ENCODE results near the gene INPP5A.
A peak's percentile ranks its signal among the peaks of the same experiment; 100 is the strongest.
"Not testable (repeated sequence)": the region's sequence is repeated elsewhere in the genome, so short reads cannot be mapped to it uniquely, and the experiment has no call there.

Gene INPP5A

GRCh38 chr10:132793213-132793612 is 255.6 kb downstream of the INPP5A start:
- no peak for DNase-seq

GRCh38 chr10:132793871-132794849 is 256.6 kb downstream of the INPP5A start:
- peak; percentile 9 to 53 (median 19) for DNase-seq

GRCh38 chr10:132796846-132797245 is 259.3 kb downstream of the INPP5A start:
- DNase-seq = peak in 1 of 3 experiments; percentile 28

GRCh38 chr10:132797986-132798385 is 260.4 kb downstream of the INPP5A start:
- not testable (repeated sequence) for DNase-seq

- no peak for DNase-seq
Observed at GRCh38 chr10:132798403-132798802, 260.8 kb downstream of the INPP5A start.

GRCh38 chr10:132798876-132799275 is 261.3 kb downstream of the INPP5A start:
- no peak for DNase-seq

GRCh38 chr10:132799865-132800264 is 262.3 kb downstream of the INPP5A start:
- no peak for DNase-seq

- no peak for DNase-seq
Observed at GRCh38 chr10:132802048-132802447, 264.5 kb downstream of the INPP5A start.

GRCh38 chr10:132802694-132803320 is 265.2 kb downstream of the INPP5A start:
- no peak for DNase-seq

- peak in 1 of 3 experiments; percentile 15 for DNase-seq
Observed at GRCh38 chr10:132803416-132804210, 266.0 kb downstream of the INPP5A start.

GRCh38 chr10:132804287-132804686 is 266.7 kb downstream of the INPP5A start:
- DNase-seq = no peak

- DNase-seq = no peak
Observed at GRCh38 chr10:132804785-132805426, 267.3 kb downstream of the INPP5A start.

GRCh38 chr10:132805599-132805998 is 268.0 kb downstream of the INPP5A start:
- DNase-seq = no peak

GRCh38 chr10:132806110-132806509 is 268.5 kb downstream of the INPP5A start:
- DNase-seq = no peak

GRCh38 chr10:132806561-132807003 is 269.0 kb downstream of the INPP5A start:
- no peak for DNase-seq

- DNase-seq = no peak
Observed at GRCh38 chr10:132807621-132808049, 270.0 kb downstream of the INPP5A start.

GRCh38 chr10:132808383-132809231 is 271.0 kb downstream of the INPP5A start:
- DNase-seq = no peak

GRCh38 chr10:132809232-132810140 is 271.9 kb downstream of the INPP5A start:
- no peak for DNase-seq

- no peak for DNase-seq
Observed at GRCh38 chr10:132810141-132810806, 272.7 kb downstream of the INPP5A start.
